ENCODE measurements around the gene MED27.

The MED27 gene

DNA sequence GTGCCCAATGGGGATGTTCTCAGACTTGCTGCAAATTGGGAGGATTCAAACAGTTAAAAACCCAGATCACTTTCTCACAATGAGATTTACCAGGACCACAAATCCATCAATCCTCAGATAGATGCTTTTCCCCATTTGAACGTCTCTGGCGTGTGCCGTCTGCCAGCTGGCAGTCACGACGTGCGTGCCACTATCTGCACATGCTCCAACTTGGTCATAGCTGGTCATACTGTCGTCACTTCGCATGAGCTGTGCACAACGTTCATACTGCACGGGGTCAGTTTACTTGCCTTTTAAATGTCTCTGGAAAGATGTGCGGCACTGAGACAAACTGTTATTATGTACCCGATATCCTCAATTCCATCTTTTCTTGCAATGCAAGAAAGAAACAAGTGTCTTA is 221.5 kb downstream of the MED27 start:
- no peak overlapping the region for H3K27ac ChIP-seq
- TF ChIP-seq, protein P1, sequence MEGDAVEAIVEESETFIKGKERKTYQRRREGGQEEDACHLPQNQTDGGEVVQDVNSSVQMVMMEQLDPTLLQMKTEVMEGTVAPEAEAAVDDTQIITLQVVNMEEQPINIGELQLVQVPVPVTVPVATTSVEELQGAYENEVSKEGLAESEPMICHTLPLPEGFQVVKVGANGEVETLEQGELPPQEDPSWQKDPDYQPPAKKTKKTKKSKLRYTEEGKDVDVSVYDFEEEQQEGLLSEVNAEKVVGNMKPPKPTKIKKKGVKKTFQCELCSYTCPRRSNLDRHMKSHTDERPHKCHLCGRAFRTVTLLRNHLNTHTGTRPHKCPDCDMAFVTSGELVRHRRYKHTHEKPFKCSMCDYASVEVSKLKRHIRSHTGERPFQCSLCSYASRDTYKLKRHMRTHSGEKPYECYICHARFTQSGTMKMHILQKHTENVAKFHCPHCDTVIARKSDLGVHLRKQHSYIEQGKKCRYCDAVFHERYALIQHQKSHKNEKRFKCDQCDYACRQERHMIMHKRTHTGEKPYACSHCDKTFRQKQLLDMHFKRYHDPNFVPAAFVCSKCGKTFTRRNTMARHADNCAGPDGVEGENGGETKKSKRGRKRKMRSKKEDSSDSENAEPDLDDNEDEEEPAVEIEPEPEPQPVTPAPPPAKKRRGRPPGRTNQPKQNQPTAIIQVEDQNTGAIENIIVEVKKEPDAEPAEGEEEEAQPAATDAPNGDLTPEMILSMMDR (conservative IDR thresholded peaks at IDR 0.05) = no peak

DNA sequence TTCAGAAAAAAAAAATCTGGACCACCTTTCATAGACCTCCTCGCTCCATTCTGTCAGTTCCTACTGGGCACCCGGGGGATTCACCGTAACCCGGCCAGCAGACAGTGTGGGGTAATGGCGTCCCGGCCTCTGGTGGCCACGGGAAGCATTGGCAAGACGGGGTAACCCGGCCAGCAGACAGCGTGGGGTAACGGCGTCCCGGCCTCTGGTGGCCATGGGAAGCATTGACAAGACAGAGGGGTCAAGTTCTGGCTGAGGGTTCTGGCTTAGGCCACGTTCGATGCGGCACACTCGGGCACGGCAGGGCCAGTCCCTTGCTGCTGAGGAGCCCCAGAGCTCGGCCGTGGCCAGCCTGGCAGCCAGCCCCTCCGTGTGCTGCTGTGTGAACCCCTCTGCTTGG is 223.6 kb downstream of the MED27 start:
- TF ChIP-seq, protein P1 (conservative IDR thresholded peaks at IDR 0.05) = no peak
- H3K27ac ChIP-seq = no peak overlapping the region

DNA sequence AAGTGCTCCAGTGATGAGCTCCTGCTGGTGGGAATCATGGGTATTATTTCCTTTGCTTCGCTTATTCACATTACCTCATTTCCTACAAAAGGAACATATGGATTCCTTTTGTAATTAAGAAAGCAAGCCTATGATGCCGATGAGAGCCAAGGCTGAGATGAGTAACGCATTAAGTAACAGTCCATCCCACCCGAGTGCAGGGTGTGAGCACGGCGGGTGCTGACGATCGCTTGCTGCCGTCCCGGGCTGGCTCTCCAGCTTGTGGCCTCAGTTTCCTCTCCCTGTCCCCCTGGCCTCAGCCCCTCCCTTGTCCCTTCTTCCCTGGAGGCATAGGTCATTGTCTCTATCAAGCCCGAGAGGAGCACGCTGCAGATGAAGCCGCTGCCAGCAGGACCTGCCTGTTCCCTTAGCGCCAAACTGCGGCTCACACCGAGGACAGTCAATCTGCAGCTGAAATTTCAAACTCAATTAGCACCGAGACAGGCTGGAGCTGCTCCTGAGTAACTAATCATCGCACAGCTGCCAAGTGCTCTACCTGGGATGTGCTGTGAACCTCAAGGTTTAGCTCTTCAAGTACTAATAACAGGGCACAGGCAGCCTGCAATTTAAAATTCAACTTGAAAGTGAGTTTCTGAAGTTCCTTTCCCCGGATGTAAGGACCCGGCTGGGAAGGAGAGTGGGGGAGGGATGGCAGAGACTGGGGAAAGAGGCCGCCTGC is 224.6 kb downstream of the MED27 start:
- H3K27ac ChIP-seq = no peak overlapping the region
- TF ChIP-seq, protein P1 (conservative IDR thresholded peaks at IDR 0.05) = no peak

- no peak overlapping the region for H3K27ac ChIP-seq
- TF ChIP-seq, protein P1 (conservative IDR thresholded peaks at IDR 0.05) = no peak
Observed at GRCh38 chr9:131854334-131854733, 225.3 kb downstream of the MED27 start.

DNA sequence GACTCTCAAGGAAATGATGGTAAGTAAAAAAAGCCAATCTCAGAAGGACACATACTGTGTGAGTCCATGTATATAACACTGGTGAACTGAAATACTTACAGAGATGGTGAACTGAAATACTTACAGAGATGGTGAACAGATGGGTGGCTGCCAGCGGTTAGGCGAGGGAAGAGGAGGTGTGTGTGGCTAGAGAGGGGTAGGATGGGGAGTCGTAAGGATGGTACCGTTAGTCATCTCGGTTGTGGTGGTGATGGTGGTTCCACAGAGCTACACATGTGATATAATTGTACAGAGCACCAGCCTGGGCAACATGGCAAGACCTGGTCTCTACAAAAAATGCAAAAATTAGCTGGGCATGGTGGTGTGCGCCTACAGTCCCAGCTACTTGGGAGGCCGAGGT is 226.2 kb downstream of the MED27 start:
- TF ChIP-seq, protein P1 (conservative IDR thresholded peaks at IDR 0.05) = no peak
- no peak overlapping the region for H3K27ac ChIP-seq

- no peak overlapping the region for H3K27ac ChIP-seq
- TF ChIP-seq, protein P1 (conservative IDR thresholded peaks at IDR 0.05) = no peak
Observed at GRCh38 chr9:131851414-131851813, 228.3 kb downstream of the MED27 start.

GRCh38 chr9:131849391-131849790 is 230.3 kb downstream of the MED27 start:
- H3K27ac ChIP-seq = no peak overlapping the region
- TF ChIP-seq, protein P1 (conservative IDR thresholded peaks at IDR 0.05) = no peak
